K562 (cell line): ENCODE results near the gene FGF14. TPM values are rescaled to one million over a fixed set of nuclear protein-coding genes. Genes with fewer than 3 reads are reported as not detected.

ENCODE experiments used
- ATAC-seq: fragments of 200-7000 bp; cut with Tn5 transposase; 3 replicates; pipeline ENCODE4 v1.9.1; 2020; ENCODE audit warnings: moderate library complexity
- BruUV-seq: library from RNA; stranded (reverse); fragments of 400-500 nt; replicated peaks from 2 replicates; lab custom pipeline; 2021; lab: Mats Ljungman, UMichigan
- CTCF ChIA-PET: fragments of 300-600 bp; formaldehyde crosslinking; extraction: SDS; loops from one replicate; lab custom pipeline; 2021; ENCODE audit warnings: low intra/inter-chr PET ratio; lab: Yijun Ruan, JAX
- POLR2A ChIA-PET: fragments of 300-600, 350-650 bp; sonication (Branson Sonifier 250); formaldehyde crosslinking; extraction: SDS; loops from one replicate; lab custom pipeline; 2021; ENCODE audit warnings: antibody characterized with exemption, inconsistent platforms; lab: Yijun Ruan, JAX
- DNase-seq, 4 experiments: peaks; one replicate each; pipeline versions ENCODE4 v3.0.0 to v3.0.0-alpha.2; 2011 to 2018; ENCODE audit warnings: low spot score in 3 of 4, mixed read lengths in 3 of 4; ENCODE audit errors: extremely low read depth in 1 of 4
- FAIRE-seq: peaks from 2 replicates; lab custom pipeline; 2011; peaks lifted over from hg19 to GRCh38; lab: Jason Lieb, UNC
- H2AFZ ChIP-seq: 2 replicates; pipeline ENCODE4 v1.6.0; 2011; ENCODE audit warnings: low read depth, low read length, control low read depth, inconsistent platforms
- H3K27ac ChIP-seq: fragments of 200-600 bp; 3 replicates; pipeline ENCODE4 v1.8.0; 2011; ENCODE audit warnings: low read depth, mild to moderate bottlenecking, control low read depth, inconsistent platforms, low read length, moderate library complexity, mixed read lengths; ENCODE audit errors: extremely low read depth
- H3K27me3 ChIP-seq, 2 experiments: fragments of 300-600 bp in 1 of 2; 2 replicates in 1 of 2; 3 replicates in 1 of 2; pipeline versions ENCODE4 v1.6.0 to v1.8.0; 2011; ENCODE audit warnings: inconsistent platforms in 2 of 2, low read length in 2 of 2, mild to moderate bottlenecking in 1 of 2, mixed read lengths in 1 of 2, moderate library complexity in 1 of 2; ENCODE audit not compliant: control insufficient read depth in 2 of 2, insufficient read depth in 2 of 2
- H3K36me3 ChIP-seq: fragments of 300-600 bp; 3 replicates; pipeline ENCODE4 v1.8.0; 2011; ENCODE audit warnings: mild to moderate bottlenecking, low read length, inconsistent platforms; ENCODE audit not compliant: control insufficient read depth, insufficient read depth
- H3K4me1 ChIP-seq, 2 experiments: fragments of 200-600 bp in 1 of 2; replicated peaks in 1 of 2; 2 replicates in 1 of 2; 3 replicates in 1 of 2; pipeline versions ENCODE4 v1.5.1 to v1.8.0; 2011; ENCODE audit warnings: inconsistent platforms in 2 of 2, low read length in 2 of 2, mild to moderate bottlenecking in 1 of 2, mixed read lengths in 1 of 2, moderate library complexity in 1 of 2; ENCODE audit not compliant: control insufficient read depth in 2 of 2, insufficient read depth in 2 of 2
- H3K4me2 ChIP-seq: 2 replicates; pipeline ENCODE4 v1.6.1; 2011; ENCODE audit warnings: low read length, control low read depth, inconsistent platforms, mixed read lengths; ENCODE audit not compliant: insufficient read depth
- H3K4me3 ChIP-seq: fragments of 200-600 bp; sonication (generic), shearing (Covaris generic); 2 replicates; pipeline ENCODE4 v1.5.1; 2016; ENCODE audit warnings: control low read depth, inconsistent platforms
- H3K79me2 ChIP-seq: fragments of 200-600 bp; 3 replicates; pipeline ENCODE4 v1.8.0; 2011; ENCODE audit warnings: low read length, inconsistent platforms; ENCODE audit not compliant: control insufficient read depth, insufficient read depth
- H3K9ac ChIP-seq, 2 experiments: 2 replicates each; pipeline versions ENCODE4 v1.6.0 to v1.6.1; 2011; ENCODE audit warnings: low read depth in 2 of 2, low read length in 2 of 2, control low read depth in 1 of 2, inconsistent platforms in 1 of 2, mild to moderate bottlenecking in 1 of 2, mixed read lengths in 1 of 2; ENCODE audit not compliant: insufficient read depth in 1 of 2
- H3K9me1 ChIP-seq: one replicate; pipeline ENCODE4 v1.6.0; 2011; ENCODE audit warnings: inconsistent platforms, mild to moderate bottlenecking, low read length, moderate library complexity; ENCODE audit not compliant: control insufficient read depth, insufficient read depth
- H3K9me3 ChIP-seq: replicated peaks from 2 replicates; pipeline ENCODE4 v1.5.1; 2011; ENCODE audit warnings: low read depth, low read length, inconsistent platforms; ENCODE audit not compliant: control insufficient read depth, insufficient read depth
- H4K20me1 ChIP-seq: replicated peaks from 2 replicates; pipeline ENCODE4 v1.6.1; 2011; ENCODE audit warnings: low read length, inconsistent platforms, mixed read lengths; ENCODE audit not compliant: control insufficient read depth, insufficient read depth
- ARID1B ChIP-seq: fragments of 450-650 bp; IDR thresholded peaks from 2 replicates; pipeline ENCODE4 v1.6.1; 2016; ENCODE audit warnings: antibody characterized with exemption, mild to moderate bottlenecking, inconsistent platforms
- SMARCB1 ChIP-seq: IDR thresholded peaks from 2 replicates; pipeline ENCODE4 v1.6.1; 2011; ENCODE audit warnings: improper control_type of control experiment, low read depth; ENCODE audit not compliant: insufficient read length
- ZNF143 ChIP-seq: sonication (generic); formaldehyde crosslinking; IDR thresholded peaks from 2 replicates; pipeline ENCODE4 v1.9.0; 2022; ENCODE audit warnings: mild to moderate bottlenecking, missing genetic modification reagents
- ZNF232 ChIP-seq: sonication (generic); formaldehyde crosslinking; IDR thresholded peaks from 2 replicates; pipeline ENCODE4 v1.8.0; 2022; ENCODE audit warnings: mild to moderate bottlenecking, missing genetic modification reagents
- in situ Hi-C: fragments of 300-500 bp; cut with MboI; formaldehyde crosslinking; loops from 4 replicates; pipeline ENCODE4 v1.15.0; 2018; ENCODE audit warnings: inconsistent platforms, mixed read lengths
- intact Hi-C: fragments of 100-400 bp; cut with micrococcal nuclease; formaldehyde crosslinking; loops from 2 replicates; pipeline ENCODE4 v1.14.2; 2022
- polyA plus RNA-seq, 8 experiments: library from polyadenylated mRNA; depleted of rRNA in 4 of 8; stranded (reverse) in 5 of 8; unstranded in 3 of 8; fragments of >200 nt; fragmentation: Nextera tagmentation in 2 of 8; fragmentation: Illumina TruSeq in 1 of 8; extraction: Ambion mirVana in 2 of 8; extraction: Trizol in 1 of 8; gene quantifications; 2 replicates each; pipeline versions ENCODE4 v1.2.1 to v1.2.3, GENCODE V29; 2011 to 2014; ENCODE audit warnings: inconsistent platforms in 1 of 8, missing spikeins in 1 of 8
- total RNA-seq, 7 experiments: library from RNA; depleted of rRNA in 6 of 7; stranded (reverse); fragments of >200 nt in 6 of 7; fragmentation: Illumina TruSeq in 2 of 7; extraction: Trizol in 2 of 7; gene quantifications; 2 replicates each; pipeline versions ENCODE4 v1.2.1 to v1.2.3, GENCODE V29; 2011 to 2021; ENCODE audit warnings: low replicate concordance in 1 of 7
- TF ChIP-seq, protein P1 (sequence below): fragments of 150-350 bp; conservative IDR thresholded peaks from 2 replicates; pipeline ENCODE4 v1.6.1; 2014; ENCODE audit warnings: low read length

FGF14 gene
- total and polyA plus RNA-seq, 9 of the 15 experiments (the other 6 are each of a cell fraction or from before 2014, with no cell fraction given), result not detected

DNA sequence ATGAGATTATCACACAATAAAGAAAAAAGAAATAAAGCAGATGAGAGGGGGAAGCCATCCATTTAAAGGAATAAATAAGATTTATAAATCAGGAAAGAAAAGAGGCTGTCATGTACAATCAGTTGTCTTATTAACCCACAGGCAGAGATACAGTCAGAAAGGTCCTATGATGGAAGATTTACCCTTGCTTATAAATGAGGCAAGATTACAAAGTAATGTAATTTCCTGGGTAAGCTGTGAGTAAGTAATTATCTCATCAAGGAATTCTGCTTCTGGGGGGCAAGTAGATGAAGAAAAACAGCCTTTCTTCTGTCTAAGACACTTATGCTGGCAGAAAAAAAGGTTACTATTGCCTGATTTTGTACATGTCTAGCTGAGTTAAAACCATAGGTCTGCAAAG, 146.4 kb downstream of the FGF14 start:
- POLR2A ChIA-PET, result no interaction called here
- FAIRE-seq, result no peak

More for the DNA sequence above, 146.4 kb downstream of the FGF14 start:
- Histone ChIP-seq H3K4me1 (no peaks in the 10 kb centered on the region), H3K9me1 (no peaks in the 10 kb centered on the region), H3K79me2 (no peaks in the 10 kb centered on the region), H2AFZ (no peak overlapping the region), H4K20me1 (no peaks in the 10 kb centered on the region), H3K36me3 (no peaks in the 10 kb centered on the region), H3K9ac (no peak overlapping the region), H3K9me3 (no peaks in the 10 kb centered on the region), H3K27ac (no peak overlapping the region), H3K4me3 (no peak overlapping the region), H3K4me2 (no peak overlapping the region), H3K27me3 (no peaks in the 10 kb centered on the region)
- no TSS peak for BruUV-seq
- ATAC-seq, result no peak
- TF ChIP-seq ZNF143 (CRISPR knock-in tag) (no peak), SMARCB1 (no peak), ZNF232 (no peak), ARID1B (no peak)
- TF ChIP-seq, protein P1, sequence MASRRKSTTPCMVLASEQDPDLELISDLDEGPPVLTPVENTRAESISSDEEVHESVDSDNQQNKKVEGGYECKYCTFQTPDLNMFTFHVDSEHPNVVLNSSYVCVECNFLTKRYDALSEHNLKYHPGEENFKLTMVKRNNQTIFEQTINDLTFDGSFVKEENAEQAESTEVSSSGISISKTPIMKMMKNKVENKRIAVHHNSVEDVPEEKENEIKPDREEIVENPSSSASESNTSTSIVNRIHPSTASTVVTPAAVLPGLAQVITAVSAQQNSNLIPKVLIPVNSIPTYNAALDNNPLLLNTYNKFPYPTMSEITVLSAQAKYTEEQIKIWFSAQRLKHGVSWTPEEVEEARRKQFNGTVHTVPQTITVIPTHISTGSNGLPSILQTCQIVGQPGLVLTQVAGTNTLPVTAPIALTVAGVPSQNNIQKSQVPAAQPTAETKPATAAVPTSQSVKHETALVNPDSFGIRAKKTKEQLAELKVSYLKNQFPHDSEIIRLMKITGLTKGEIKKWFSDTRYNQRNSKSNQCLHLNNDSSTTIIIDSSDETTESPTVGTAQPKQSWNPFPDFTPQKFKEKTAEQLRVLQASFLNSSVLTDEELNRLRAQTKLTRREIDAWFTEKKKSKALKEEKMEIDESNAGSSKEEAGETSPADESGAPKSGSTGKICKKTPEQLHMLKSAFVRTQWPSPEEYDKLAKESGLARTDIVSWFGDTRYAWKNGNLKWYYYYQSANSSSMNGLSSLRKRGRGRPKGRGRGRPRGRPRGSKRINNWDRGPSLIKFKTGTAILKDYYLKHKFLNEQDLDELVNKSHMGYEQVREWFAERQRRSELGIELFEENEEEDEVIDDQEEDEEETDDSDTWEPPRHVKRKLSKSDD, result no peak
- CTCF ChIA-PET, result no interaction called here
- DNase-seq, result no peak
- intact Hi-C loops, result no loop called here
- in situ Hi-C loops, result no loop called here
